GM19240 (cell line): Measurements from ENCODE around the gene BFSP1.

Source experiments
- DNase-seq: peaks from one replicate; pipeline ENCODE4 v3.0.0; 2011; ENCODE audit warnings: low spot score; ENCODE audit not compliant: insufficient read length

BFSP1 gene

DNA sequence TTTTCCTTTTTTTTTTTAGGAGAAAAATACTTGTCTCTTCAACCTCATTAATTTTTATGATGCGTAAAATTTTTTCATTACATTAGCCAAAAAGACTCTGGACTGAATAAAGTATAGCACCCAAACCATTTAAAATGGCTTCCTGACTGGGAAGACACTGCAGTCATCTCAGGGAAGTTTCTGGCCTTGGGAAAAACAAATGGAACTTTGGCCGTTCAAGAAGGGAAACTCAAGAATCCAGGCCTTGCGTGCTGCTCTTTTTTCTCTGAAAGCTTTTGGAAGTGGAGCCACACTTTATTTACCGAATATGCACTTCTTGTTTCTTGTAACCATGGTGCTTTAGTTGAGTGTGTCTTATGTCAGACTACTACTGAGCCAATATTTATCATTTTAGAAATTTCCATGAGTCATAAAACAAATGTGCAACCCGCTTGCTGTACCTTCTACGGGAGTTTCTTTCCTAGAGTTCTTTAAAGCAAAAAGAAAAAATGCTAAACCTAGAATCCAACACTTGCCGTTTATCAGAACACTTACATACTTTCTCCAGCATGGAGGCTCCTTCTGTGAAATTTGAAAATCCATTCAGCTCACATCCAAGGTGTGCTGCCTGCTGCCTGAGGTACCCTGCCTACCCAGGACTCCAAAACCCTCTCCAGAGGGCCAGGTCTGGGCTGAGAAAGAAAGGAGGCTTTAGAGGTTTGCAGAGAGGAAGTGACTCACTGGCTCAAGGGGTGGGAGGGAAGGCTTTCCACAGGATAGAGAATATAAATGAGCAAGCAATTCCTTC is 27.2 kb upstream of the BFSP1 start:
- no peak for DNase-seq

GRCh38 chr20:17557675-17558006 is 26.5 kb upstream of the BFSP1 start:
- no peak for DNase-seq

GRCh38 chr20:17556837-17557674 is 25.9 kb upstream of the BFSP1 start:
- no peak for DNase-seq

DNA sequence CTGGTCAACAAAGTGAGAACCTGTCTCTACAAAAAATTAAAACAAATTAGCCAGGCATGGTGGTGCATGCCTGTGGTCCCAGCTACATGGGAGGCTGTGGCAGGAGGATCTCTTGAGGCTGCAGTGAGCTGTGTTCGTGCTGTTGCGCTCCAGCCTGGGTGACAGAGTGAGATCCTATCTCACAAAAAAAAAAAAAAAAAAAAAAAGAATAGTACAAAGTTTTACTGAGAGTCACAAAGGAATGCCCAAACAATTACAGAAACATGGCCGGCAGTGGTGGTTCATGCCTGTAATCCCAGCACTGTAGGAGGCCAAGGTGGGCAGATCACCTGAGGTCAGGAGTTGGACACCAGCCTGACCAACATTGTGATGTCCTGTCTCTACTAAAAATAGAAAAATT is 23.9 kb upstream of the BFSP1 start:
- no peak for DNase-seq

- DNase-seq: no peak
Measured at GRCh38 chr20:17549131-17549530, 18.0 kb upstream of the BFSP1 start.

- DNase-seq: no peak
Measured at GRCh38 chr20:17545127-17545526, 13.9 kb upstream of the BFSP1 start.

GRCh38 chr20:17543531-17544131 is 12.5 kb upstream of the BFSP1 start:
- DNase-seq: no peak

- DNase-seq: no peak
Measured at GRCh38 chr20:17542993-17543412, 11.8 kb upstream of the BFSP1 start.

DNA sequence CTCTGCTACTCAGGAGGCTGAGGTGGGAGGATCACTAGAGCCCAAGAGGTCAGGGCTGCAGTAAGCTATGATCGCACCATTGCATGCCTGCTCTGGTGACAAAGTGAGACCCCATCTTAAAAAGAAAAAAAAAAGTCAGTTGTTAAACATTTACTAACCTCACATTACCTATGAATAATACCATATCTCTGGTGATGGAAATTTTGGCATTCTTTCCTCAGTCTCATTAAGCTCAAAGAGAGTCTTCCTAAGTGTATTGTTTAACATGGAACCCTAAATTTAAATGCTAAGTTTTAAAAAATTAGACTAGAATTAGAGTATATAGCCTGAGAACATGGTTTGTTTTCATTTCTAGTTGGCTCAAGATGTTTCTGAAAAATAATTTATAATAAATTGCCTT is 11.3 kb upstream of the BFSP1 start:
- no peak for DNase-seq

DNA sequence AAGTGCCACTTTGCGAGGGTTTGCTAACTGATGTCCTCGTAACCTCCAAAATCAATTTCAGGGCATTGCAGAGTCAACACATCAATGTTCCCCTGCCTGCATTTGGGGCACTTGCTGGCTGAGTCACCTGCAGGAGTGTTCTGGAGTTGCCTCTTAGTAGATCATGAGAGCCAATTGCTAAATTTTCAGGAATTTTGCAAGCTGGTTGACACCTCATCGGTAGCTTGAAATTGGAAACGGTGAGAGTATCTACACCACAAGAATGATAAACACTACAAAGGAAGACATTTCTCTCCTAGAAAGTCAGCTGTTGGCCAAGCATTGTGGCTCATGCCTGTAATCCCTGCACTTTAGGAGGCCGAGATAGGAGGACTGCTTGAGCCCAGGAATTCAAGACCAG is 10.8 kb upstream of the BFSP1 start:
- no peak for DNase-seq

DNA sequence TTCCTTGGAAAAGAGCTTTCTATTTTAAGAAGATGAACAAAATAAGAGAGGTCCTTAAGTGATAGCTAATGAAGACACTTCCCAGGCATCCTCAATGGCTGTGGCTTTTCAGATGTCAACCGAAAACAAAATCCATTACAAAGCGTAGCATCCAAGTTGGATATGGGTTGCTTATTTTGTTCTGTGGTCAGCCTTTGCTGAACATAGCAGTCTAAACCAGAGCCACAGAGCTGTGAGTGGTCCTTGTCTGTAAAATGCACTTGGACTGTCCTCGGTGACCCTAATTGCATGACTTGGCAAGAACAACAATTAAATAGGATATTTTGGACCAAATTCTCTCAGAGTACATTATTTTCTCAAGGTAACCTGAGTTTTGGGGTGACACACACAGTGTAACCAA is 10.4 kb upstream of the BFSP1 start:
- no peak for DNase-seq

DNA sequence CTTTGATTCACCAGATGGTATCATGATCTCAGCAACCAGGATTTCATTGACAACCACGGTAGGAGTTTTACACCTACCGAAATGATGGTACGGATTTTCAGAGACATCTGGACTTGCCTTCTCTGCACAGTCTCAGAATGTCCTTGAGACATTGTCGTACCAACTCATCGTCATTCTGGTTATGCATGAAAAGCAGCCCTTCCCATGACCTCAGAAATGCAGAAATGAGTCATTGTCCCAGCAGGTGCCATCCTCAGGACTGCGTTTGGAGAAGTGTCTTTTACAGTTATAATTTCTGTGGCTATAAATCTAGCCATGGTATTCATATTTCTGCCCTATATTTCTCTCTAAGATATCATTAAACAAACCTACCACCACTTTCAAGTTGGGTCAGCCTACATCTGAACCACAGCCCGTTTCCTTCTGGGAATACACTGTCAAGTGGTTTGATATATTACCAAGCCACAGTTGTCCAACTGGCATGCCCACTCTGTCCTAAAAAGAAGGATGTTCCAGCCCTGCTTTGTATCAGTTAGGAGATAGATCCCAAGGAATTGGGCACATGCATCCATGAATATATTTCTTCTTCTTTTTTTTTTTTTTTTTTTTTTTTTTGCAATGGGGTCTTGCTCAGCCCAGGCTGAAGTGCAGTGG is 7.5 kb upstream of the BFSP1 start:
- DNase-seq: no peak

GRCh38 chr20:17537959-17538358 is 6.8 kb upstream of the BFSP1 start:
- no peak for DNase-seq

- peak; percentile 48 for DNase-seq
Measured at GRCh38 chr20:17536944-17537444, 5.8 kb upstream of the BFSP1 start.

GRCh38 chr20:17534077-17534476 is 2.9 kb upstream of the BFSP1 start:
- no peak for DNase-seq

- DNase-seq: no peak
Measured at GRCh38 chr20:17533396-17533795, 2.2 kb upstream of the BFSP1 start.

DNA sequence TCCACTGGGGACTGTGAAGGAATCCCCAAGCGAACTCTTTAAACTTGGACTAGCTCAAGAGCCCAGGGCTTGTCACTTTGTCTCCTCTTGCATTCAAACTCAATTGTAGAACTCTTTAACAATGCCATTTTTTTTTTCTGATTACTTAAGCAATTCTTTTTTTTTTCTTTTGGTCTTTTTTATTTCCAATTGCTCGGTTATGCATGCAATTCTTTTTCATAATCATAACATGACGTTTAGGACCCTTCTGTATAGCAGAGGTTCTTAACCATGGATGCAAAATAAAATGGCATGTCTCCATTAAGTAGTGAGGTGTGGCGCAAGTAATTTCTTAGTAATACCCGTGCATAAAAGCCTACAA is 466 bp upstream of the BFSP1 start:
- no peak for DNase-seq

- DNase-seq: no peak
Measured at GRCh38 chr20:17530153-17530552, 1.0 kb downstream of the BFSP1 start.

- DNase-seq: no peak
Measured at GRCh38 chr20:17529586-17529985, 1.6 kb downstream of the BFSP1 start.

DNA sequence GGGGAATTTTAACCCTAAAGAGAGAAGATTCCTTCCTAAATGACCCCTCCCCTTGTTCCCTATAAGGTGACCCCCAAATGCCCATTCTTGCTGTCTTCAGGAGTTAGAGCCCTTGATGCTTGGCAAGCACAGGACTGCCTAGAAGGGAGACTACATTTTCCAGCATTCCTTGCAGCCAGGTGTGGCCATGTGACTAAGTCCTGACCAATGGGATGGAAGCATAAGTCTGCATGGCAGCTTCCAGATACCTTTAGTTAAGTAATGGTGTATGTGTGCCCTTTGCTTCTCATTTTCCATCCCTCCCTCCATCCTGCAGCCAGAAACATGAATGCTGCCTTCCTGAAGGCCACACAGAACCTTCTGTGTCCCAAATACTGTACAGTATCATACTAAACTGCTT is 5.5 kb downstream of the BFSP1 start:
- DNase-seq: no peak

DNA sequence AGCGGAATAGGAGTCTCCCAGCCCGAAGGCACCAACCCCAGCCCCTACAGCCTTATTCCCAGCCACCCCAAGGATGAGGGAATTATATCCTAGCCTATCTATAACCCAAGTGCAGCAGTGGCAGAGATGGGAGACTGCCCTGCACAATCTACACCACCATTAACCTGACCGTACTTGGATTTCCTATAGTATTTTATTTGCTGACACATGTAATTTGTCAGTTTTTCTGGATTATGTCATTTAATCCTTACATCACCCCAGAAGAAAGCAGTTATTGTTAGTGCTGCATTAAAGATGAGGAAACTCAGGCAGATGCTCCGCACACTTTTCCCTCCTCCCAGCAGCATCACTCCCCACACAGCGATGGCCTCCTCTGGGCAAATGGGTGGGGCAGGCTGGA is 6.0 kb downstream of the BFSP1 start:
- DNase-seq: no peak

DNA sequence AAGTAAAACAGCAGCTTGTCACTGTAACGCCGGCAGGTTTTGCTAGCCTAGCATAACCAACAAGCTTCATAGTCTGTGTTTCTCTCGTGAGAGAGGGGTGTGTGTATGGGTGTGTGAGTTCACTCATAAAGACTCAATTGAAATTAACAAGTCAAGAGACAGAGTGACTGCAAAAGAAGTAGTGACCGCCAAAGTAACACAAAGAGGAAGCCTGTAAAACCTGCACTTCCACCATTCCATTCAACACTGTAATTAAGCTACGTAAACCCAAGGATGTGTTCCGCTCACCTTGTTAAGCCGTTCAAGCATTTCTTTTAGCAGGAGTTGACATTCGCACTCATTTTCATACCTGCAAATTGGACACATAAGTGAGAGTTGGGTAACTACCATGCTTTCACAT is 6.6 kb downstream of the BFSP1 start:
- DNase-seq: no peak
